Keratinocyte (primary cell): ENCODE results near the gene CTTNBP2NL. TPM values are rescaled to one million over a fixed set of nuclear protein-coding genes. Genes with fewer than 3 reads are reported as not detected.
A peak's percentile ranks its signal among the peaks of the same experiment; 100 is the strongest.

Experiments used
- DNase-seq: peaks from one replicate; pipeline ENCODE4 v3.0.0-alpha.2; 2011; ENCODE audit warnings: low read depth, missing footprints, low spot score
- FAIRE-seq: peaks from 2 replicates; lab custom pipeline; 2011; peaks lifted over from hg19 to GRCh38; lab: Jason Lieb, UNC
- H2AFZ ChIP-seq: 2 replicates; pipeline ENCODE4 v1.6.0; 2012; ENCODE audit warnings: low read length, control low read depth, inconsistent platforms; ENCODE audit not compliant: control insufficient read depth
- H3K27ac ChIP-seq: 2 replicates; pipeline ENCODE4 v1.5.1; 2011; ENCODE audit warnings: low read length; ENCODE audit not compliant: control insufficient read depth, insufficient read depth
- H3K27me3 ChIP-seq: 3 replicates; pipeline ENCODE4 v1.6.0; 2011; ENCODE audit warnings: low read length; ENCODE audit not compliant: control insufficient read depth, insufficient read depth; ENCODE audit errors: extremely low read depth
- H3K36me3 ChIP-seq, 2 experiments: 2 replicates in 1 of 2; 3 replicates in 1 of 2; pipeline ENCODE4 v1.5.1; 2011; ENCODE audit warnings: low read length in 2 of 2, mild to moderate bottlenecking in 1 of 2; ENCODE audit not compliant: control insufficient read depth in 2 of 2, insufficient read depth in 2 of 2; ENCODE audit errors: extremely low read depth in 1 of 2
- H3K4me1 ChIP-seq: 3 replicates; pipeline ENCODE4 v1.5.1; 2011; ENCODE audit warnings: low read length; ENCODE audit not compliant: control insufficient read depth, insufficient read depth; ENCODE audit errors: extremely low read depth
- H3K4me2 ChIP-seq: 3 replicates; pipeline ENCODE4 v1.6.0; 2011; ENCODE audit warnings: low read depth, low read length; ENCODE audit not compliant: control insufficient read depth, insufficient read depth; ENCODE audit errors: extremely low read depth
- H3K4me3 ChIP-seq, 3 experiments: fragments of 200-600 bp in 1 of 3; sonication (generic) in 1 of 3; 2 replicates in 2 of 3; 3 replicates in 1 of 3; pipeline ENCODE4 v1.5.1; 2011 to 2016; ENCODE audit warnings: low read length in 3 of 3, mild to moderate bottlenecking in 3 of 3, control low read depth in 2 of 3, inconsistent platforms in 1 of 3, low read depth in 1 of 3, mixed read lengths in 1 of 3, mixed run types in 1 of 3, moderate library complexity in 1 of 3; ENCODE audit not compliant: control insufficient read depth in 2 of 3, insufficient read depth in 2 of 3; ENCODE audit errors: extremely low read depth in 1 of 3
- H3K79me2 ChIP-seq: 2 replicates; pipeline ENCODE4 v1.6.0; 2012; ENCODE audit warnings: low read length; ENCODE audit not compliant: control insufficient read depth, insufficient read depth
- H3K9ac ChIP-seq: 3 replicates; pipeline ENCODE4 v1.6.0; 2011; ENCODE audit warnings: low read length; ENCODE audit not compliant: control insufficient read depth, insufficient read depth; ENCODE audit errors: extremely low read depth
- H3K9me1 ChIP-seq: 3 replicates; pipeline ENCODE4 v1.6.0; 2011; ENCODE audit warnings: low read length; ENCODE audit not compliant: control insufficient read depth, insufficient read depth; ENCODE audit errors: extremely low read depth
- H3K9me3 ChIP-seq: 2 replicates; pipeline ENCODE4 v1.5.1; 2012; ENCODE audit warnings: low read depth, low read length; ENCODE audit not compliant: control insufficient read depth
- H4K20me1 ChIP-seq: 3 replicates; pipeline ENCODE4 v1.6.0; 2011; ENCODE audit warnings: low read length; ENCODE audit not compliant: control insufficient read depth, insufficient read depth; ENCODE audit errors: extremely low read depth
- EZH2 ChIP-seq: IDR thresholded peaks from one replicate; pipeline ENCODE4 v1.6.1; 2012; ENCODE audit warnings: inconsistent platforms, mild to moderate bottlenecking, low read length, moderate library complexity
- dilution Hi-C: fragments of 300-500 bp; cut with MboI; formaldehyde crosslinking; loops from one replicate; pipeline ENCODE4 v1.7.0; 2020; ENCODE audit warnings: low sequenced_read_pairs; ENCODE audit not compliant: extremely low pct_ligation_motif_present
- polyA minus RNA-seq, 3 experiments: library from RNA; depleted of rRNA, polyadenylated mRNA; stranded (reverse); fragments of >200 nt; gene quantifications; 1 replicate in 1 of 3; 2 replicates in 1 of 3; 3 replicates in 1 of 3; pipeline ENCODE4 v1.2.3, GENCODE V29; 2011
- polyA plus RNA-seq, 5 experiments: library from polyadenylated mRNA; depleted of rRNA in 3 of 5; stranded (reverse) in 3 of 5; stranded (forward) in 1 of 5; unstranded in 1 of 5; fragments of >200 nt; gene quantifications; 1 replicate in 1 of 5; 2 replicates in 3 of 5; 3 replicates in 1 of 5; pipeline versions ENCODE4 v1.2.1 to v1.2.3, GENCODE V29; 2011 to 2012; ENCODE audit warnings: missing spikeins in 2 of 5, low read depth in 1 of 5, low replicate concordance in 1 of 5
- TF ChIP-seq, protein P1 (sequence below), 3 experiments: IDR thresholded peaks in 1 of 3; conservative IDR thresholded peaks in 1 of 3; optimal IDR thresholded peaks in 1 of 3; 2 replicates in 2 of 3; 3 replicates in 1 of 3; pipeline versions ENCODE3 to v1.5.1; 2011; ENCODE audit warnings: low read length in 3 of 3, mild to moderate bottlenecking in 3 of 3, moderate library complexity in 2 of 3, control low read depth in 1 of 3, inconsistent platforms in 1 of 3; ENCODE audit not compliant: insufficient read depth in 2 of 3; ENCODE audit errors: extremely low read depth in 1 of 3

The CTTNBP2NL gene, protein sequence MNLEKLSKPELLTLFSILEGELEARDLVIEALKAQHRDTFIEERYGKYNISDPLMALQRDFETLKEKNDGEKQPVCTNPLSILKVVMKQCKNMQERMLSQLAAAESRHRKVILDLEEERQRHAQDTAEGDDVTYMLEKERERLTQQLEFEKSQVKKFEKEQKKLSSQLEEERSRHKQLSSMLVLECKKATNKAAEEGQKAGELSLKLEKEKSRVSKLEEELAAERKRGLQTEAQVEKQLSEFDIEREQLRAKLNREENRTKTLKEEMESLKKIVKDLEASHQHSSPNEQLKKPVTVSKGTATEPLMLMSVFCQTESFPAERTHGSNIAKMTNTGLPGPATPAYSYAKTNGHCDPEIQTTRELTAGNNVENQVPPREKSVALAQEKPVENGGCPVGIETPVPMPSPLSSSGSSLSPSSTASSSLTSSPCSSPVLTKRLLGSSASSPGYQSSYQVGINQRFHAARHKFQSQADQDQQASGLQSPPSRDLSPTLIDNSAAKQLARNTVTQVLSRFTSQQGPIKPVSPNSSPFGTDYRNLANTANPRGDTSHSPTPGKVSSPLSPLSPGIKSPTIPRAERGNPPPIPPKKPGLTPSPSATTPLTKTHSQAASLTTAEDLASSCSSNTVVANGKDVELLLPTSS
- polyA plus RNA-seq: 16.3 to 20.2 TPM (median 19.1 TPM) in 3 replicates
- 42.5 TPM for polyA plus RNA-seq (2011; ENCODE audit: low read depth)
- polyA plus RNA-seq (2011; cell fraction: cytosol; rRNA removed): 10.5 and 15.9 TPM in 2 replicates
- polyA plus RNA-seq (2011; cell fraction: nucleus; rRNA removed): 21.5 and 24.5 TPM in 2 replicates
- polyA plus RNA-seq (2012; ENCODE audit: low replicate concordance): 17.6 and 18.6 TPM in 2 replicates
- 11.0 to 38.9 TPM (median 27.5 TPM) in 3 replicates for polyA minus RNA-seq
- 16.9 TPM for polyA minus RNA-seq (2011; cell fraction: cytosol; rRNA and poly(A)+ RNA removed)
- polyA minus RNA-seq (2011; cell fraction: nucleus; rRNA and poly(A)+ RNA removed): 20.2 and 40.7 TPM in 2 replicates

DNA sequence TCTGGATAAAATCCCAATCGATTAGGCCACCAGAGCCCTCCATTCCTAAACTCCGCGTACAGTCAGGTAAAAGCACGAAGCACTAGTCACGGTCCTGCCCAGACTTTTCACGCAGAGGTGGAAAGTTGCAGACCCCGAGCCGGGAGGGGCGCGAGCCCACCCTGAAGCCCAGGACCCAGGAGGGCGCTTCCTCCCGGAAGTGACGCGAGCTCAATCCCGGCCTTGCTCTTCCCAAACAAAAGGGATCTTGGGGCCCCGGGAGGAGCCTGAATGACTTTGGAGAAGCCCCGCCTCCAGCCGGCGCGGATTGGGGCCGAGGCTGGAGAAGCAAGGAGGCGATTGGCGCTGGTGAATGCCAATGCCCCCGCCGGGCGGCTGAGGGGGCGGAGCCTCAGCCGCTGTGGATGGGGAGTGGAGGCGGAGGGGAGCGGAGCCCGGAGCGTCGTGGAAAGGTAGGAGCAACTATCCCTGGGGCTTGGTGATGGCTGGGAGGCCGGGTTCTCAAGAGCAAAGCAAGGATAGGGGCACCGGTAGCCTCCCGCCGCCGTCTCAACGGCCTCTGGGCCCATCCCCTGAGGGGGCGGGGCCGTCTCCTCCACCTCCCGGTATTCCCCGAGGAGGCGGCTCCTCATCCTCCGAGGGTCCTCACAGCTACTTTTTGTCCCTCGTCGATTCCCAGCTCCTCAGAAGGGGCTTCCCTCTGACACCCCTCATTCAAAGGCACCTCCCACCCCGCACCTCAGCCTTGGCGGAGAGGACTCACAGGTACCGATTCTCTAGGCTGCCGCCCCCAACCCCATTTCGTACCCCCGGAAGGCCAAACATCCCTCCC, at the start of gene CTTNBP2NL:
TSS of gene CTTNBP2NL (plus strand) at position 394 of the 832 bp plus-strand sequence. CDS start 19,952 bp downstream, outside the sequence.
- H3K79me2 ChIP-seq: peaks cover 51% of the 10 kb centered on the region
- H3K27ac ChIP-seq: peak within 1 kb of the TSS; percentile 94
- no peak for TF ChIP-seq EZH2
- TF ChIP-seq, protein P1, sequence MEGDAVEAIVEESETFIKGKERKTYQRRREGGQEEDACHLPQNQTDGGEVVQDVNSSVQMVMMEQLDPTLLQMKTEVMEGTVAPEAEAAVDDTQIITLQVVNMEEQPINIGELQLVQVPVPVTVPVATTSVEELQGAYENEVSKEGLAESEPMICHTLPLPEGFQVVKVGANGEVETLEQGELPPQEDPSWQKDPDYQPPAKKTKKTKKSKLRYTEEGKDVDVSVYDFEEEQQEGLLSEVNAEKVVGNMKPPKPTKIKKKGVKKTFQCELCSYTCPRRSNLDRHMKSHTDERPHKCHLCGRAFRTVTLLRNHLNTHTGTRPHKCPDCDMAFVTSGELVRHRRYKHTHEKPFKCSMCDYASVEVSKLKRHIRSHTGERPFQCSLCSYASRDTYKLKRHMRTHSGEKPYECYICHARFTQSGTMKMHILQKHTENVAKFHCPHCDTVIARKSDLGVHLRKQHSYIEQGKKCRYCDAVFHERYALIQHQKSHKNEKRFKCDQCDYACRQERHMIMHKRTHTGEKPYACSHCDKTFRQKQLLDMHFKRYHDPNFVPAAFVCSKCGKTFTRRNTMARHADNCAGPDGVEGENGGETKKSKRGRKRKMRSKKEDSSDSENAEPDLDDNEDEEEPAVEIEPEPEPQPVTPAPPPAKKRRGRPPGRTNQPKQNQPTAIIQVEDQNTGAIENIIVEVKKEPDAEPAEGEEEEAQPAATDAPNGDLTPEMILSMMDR (optimal IDR thresholded peaks at IDR 0.05 in 1 of 3, IDR thresholded peaks at IDR 0.05 in 1 of 3, conservative IDR thresholded peaks at IDR 0.05 in 1 of 3; ENCODE audit: extremely low read depth in 1 of 3, insufficient read depth in 2 of 3, low read length in 3 of 3): no peak
- dilution Hi-C loops: no loop called here
- DNase-seq (peak; percentile 68), FAIRE-seq (no peak)
- H3K4me2 ChIP-seq: peak within 1 kb of the TSS; percentile 99
- peak within 1 kb of the TSS; percentile 80 to 100 (median 94) for H3K4me3 ChIP-seq
- peak within 1 kb of the TSS; percentile 92 for H2AFZ ChIP-seq
- no peaks in the 10 kb centered on the region for H3K9me1 ChIP-seq
- no peaks in the 10 kb centered on the region for H3K27me3 ChIP-seq
- H4K20me1 ChIP-seq: peaks cover 2% of the 10 kb centered on the region
- H3K4me1 ChIP-seq: peaks cover 46% of the 10 kb centered on the region
- H3K36me3 ChIP-seq: peaks cover 0 to 2% of the 10 kb centered on the region in 2 experiments
- H3K9me3 ChIP-seq: no peaks in the 10 kb centered on the region
- peak within 1 kb of the TSS; percentile 81 for H3K9ac ChIP-seq

DNA sequence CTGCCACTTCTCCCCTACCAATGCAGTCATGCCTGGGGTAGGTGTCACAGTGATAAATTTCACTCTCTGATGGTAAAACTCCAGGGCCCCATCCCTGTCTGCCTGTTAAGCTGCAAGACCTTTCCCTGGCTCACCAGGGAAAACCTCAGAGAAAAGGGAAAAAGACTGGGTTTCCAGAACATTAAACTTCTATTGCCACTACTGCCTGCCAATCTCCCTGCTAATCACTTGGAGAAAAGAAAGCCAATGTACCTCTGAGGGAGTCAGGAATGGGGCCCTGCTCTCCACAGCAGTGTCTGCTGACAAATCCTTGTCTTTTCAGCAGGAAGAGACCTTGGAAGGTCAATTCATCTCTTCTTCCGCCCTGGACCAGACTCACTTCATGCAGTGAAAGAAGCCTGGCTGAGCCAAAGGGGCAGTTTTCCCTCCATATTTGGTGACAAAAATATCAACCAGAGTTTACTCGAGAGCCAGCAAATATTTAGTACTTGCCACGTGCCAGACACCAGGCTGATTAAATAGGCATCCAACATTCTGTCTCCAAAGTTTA, 49.1 kb upstream of the CTTNBP2NL start:
- Histone ChIP-seq H2AFZ (no peak overlapping the region), H3K27ac (no peak overlapping the region), H3K9me3 (no peaks in the 10 kb centered on the region), H3K4me1 (no peaks in the 10 kb centered on the region), H3K27me3 (peaks cover 16% of the 10 kb centered on the region), H4K20me1 (no peaks in the 10 kb centered on the region), H3K79me2 (no peaks in the 10 kb centered on the region), H3K4me2 (no peak overlapping the region), H3K36me3 (no peaks in the 10 kb centered on the region), H3K9me1 (no peaks in the 10 kb centered on the region), H3K4me3 (no peak overlapping the region), H3K9ac (no peak overlapping the region)
- FAIRE-seq (no peak), DNase-seq (no peak)
- TF ChIP-seq EZH2: no peak
- TF ChIP-seq, protein P1 (optimal IDR thresholded peaks at IDR 0.05 in 1 of 3, IDR thresholded peaks at IDR 0.05 in 1 of 3, conservative IDR thresholded peaks at IDR 0.05 in 1 of 3; ENCODE audit: extremely low read depth in 1 of 3, insufficient read depth in 2 of 3, low read length in 3 of 3): no peak
- dilution Hi-C loops: no loop called here
